CD14-positive monocyte (primary cell): Measurements from ENCODE around the gene HAUS5. TPM values are rescaled to one million over a fixed set of nuclear protein-coding genes. Genes with fewer than 3 reads are reported as not detected.

Experiments
- DNase-seq, 3 donors: peaks; one replicate each; pipeline ENCODE4 v3.0.0-alpha.2; 2011 to 2022
- H2AFZ ChIP-seq: 2 replicates; pipeline ENCODE4 v1.6.0; 2012; ENCODE audit warnings: mild to moderate bottlenecking, low read depth, low read length, inconsistent platforms; ENCODE audit not compliant: insufficient read depth, poor library complexity, severe bottlenecking
- H3K27ac ChIP-seq, 2 donors: 1 replicate in 1 of 2; 2 replicates in 1 of 2; pipeline ENCODE4 v1.5.1; 2012 to 2013; ENCODE audit warnings: low read length in 2 of 2, control low read depth in 1 of 2, inconsistent platforms in 1 of 2, low read depth in 1 of 2, mild to moderate bottlenecking in 1 of 2
- H3K27me3 ChIP-seq, 2 donors: one replicate each; pipeline versions ENCODE4 v1.6.0 to v1.6.1; 2011 to 2013; ENCODE audit warnings: low read length in 2 of 2; ENCODE audit not compliant: control insufficient read depth in 2 of 2, insufficient read depth in 2 of 2
- H3K36me3 ChIP-seq, 2 donors: replicated peaks in 1 of 2; 1 replicate in 1 of 2; 2 replicates in 1 of 2; pipeline versions ENCODE4 v1.5.1 to v1.6.1; 2012 to 2013; ENCODE audit warnings: low read length in 2 of 2, control low read depth in 1 of 2, inconsistent platforms in 1 of 2, mild to moderate bottlenecking in 1 of 2; ENCODE audit not compliant: insufficient read depth in 2 of 2, control insufficient read depth in 1 of 2
- H3K4me1 ChIP-seq, 2 donors: 1 replicate in 1 of 2; 2 replicates in 1 of 2; pipeline versions ENCODE4 v1.5.1 to v1.6.1; 2012 to 2013; ENCODE audit warnings: low read length in 2 of 2, control low read depth in 1 of 2, inconsistent platforms in 1 of 2, mild to moderate bottlenecking in 1 of 2, moderate library complexity in 1 of 2; ENCODE audit not compliant: insufficient read depth in 2 of 2, control insufficient read depth in 1 of 2
- H3K4me2 ChIP-seq: replicated peaks from 2 replicates; pipeline ENCODE3; 2012; ENCODE audit warnings: low read length, moderate library complexity, mild to moderate bottlenecking; ENCODE audit not compliant: poor library complexity, severe bottlenecking; ENCODE audit errors: extremely low read depth
- H3K4me3 ChIP-seq, 3 experiments: fragments of 200-600 bp in 1 of 3; sonication (generic) in 1 of 3; replicated peaks in 1 of 3; 1 replicate in 2 of 3; 2 replicates in 1 of 3; pipeline ENCODE4 v1.5.1; 2011 to 2013; ENCODE audit warnings: low read length in 3 of 3, mild to moderate bottlenecking in 3 of 3, control low read depth in 2 of 3, low read depth in 2 of 3, inconsistent platforms in 1 of 3, moderate library complexity in 1 of 3
- H3K79me2 ChIP-seq: 2 replicates; pipeline ENCODE4 v1.6.0; 2012; ENCODE audit warnings: mild to moderate bottlenecking, control low read depth, inconsistent platforms, low read length, moderate library complexity; ENCODE audit not compliant: insufficient read depth
- H3K9ac ChIP-seq: 2 replicates; pipeline ENCODE4 v1.6.0; 2017; ENCODE audit warnings: low read length, mild to moderate bottlenecking; ENCODE audit not compliant: insufficient read depth, poor library complexity, severe bottlenecking
- H3K9me3 ChIP-seq, 2 donors: replicated peaks in 1 of 2; 1 replicate in 1 of 2; 2 replicates in 1 of 2; pipeline versions ENCODE4 v1.5.1 to v1.6.1; 2012 to 2013; ENCODE audit warnings: low read length in 2 of 2, control low read depth in 1 of 2; ENCODE audit not compliant: control insufficient read depth in 1 of 2, insufficient read depth in 1 of 2
- H4K20me1 ChIP-seq: 2 replicates; pipeline ENCODE4 v1.6.0; 2012; ENCODE audit warnings: mild to moderate bottlenecking, low read length, control low read depth, moderate library complexity; ENCODE audit not compliant: insufficient read depth
- H3K27ac Mint-ChIP-seq, 7 donors: one replicate each; pipeline ENCODE4 v1.8.0; 2020; ENCODE audit warnings: mild to moderate bottlenecking in 7 of 7, mixed read lengths in 7 of 7, moderate library complexity in 6 of 7, inconsistent platforms in 2 of 7
- H3K27me3 Mint-ChIP-seq, 3 donors: one replicate each; pipeline ENCODE4 v1.8.0; 2021 to 2022; ENCODE audit warnings: low read depth in 3 of 3, mild to moderate bottlenecking in 3 of 3, mixed read lengths in 3 of 3, moderate library complexity in 3 of 3, inconsistent platforms in 1 of 3
- H3K36me3 Mint-ChIP-seq, 2 donors: one replicate each; pipeline ENCODE4 v1.8.0; 2020; ENCODE audit warnings: mixed read lengths in 2 of 2, inconsistent platforms in 1 of 2, mild to moderate bottlenecking in 1 of 2
- H3K4me1 Mint-ChIP-seq: one replicate; pipeline ENCODE4 v1.8.0; 2020; ENCODE audit warnings: mild to moderate bottlenecking, mixed read lengths
- H3K4me3 Mint-ChIP-seq, 2 donors: one replicate each; pipeline ENCODE4 v1.8.0; 2020; ENCODE audit warnings: mild to moderate bottlenecking in 2 of 2, mixed read lengths in 2 of 2, moderate library complexity in 1 of 2
- H3K9me3 Mint-ChIP-seq, 7 donors: one replicate each; pipeline ENCODE4 v1.8.0; 2020 to 2022; ENCODE audit warnings: mixed read lengths in 7 of 7, mild to moderate bottlenecking in 6 of 7, moderate library complexity in 6 of 7, inconsistent platforms in 2 of 7
- WGBS: methylation state at CpG from one replicate; pipeline ENCODE4 v1.1.5; 2013; ENCODE audit warnings: missing lambda C conversion rate; ENCODE audit not compliant: insufficient coverage; 5-methylcytosine and 5-hydroxymethylcytosine counted together
- intact Hi-C, 2 donors: fragments of 100-400 bp; cut with micrococcal nuclease; formaldehyde crosslinking; loops; one replicate each; pipeline versions ENCODE4 v1.15.0 to v1.15.1; 2023
- polyA plus RNA-seq, 3 donors: library from polyadenylated mRNA; depleted of rRNA in 1 of 3; unstranded in 2 of 3; stranded (reverse) in 1 of 3; fragments of 300-500 nt in 2 of 3; fragments of >200 nt in 1 of 3; fragmentation: Illumina TruSeq in 2 of 3; gene quantifications; 1 replicate in 2 of 3; 2 replicates in 1 of 3; pipeline ENCODE4 v1.2.3, GENCODE V29; 2012 to 2021
- TF ChIP-seq, protein P1 (sequence below): fragments of 200-600 bp; IDR thresholded peaks from one replicate; pipeline ENCODE4 v1.8.0; 2022; ENCODE audit warnings: antibody characterized with exemption, mild to moderate bottlenecking

HAUS5 gene
- polyA plus RNA-seq, 3 donors = 0.94 to 6.3 (median 0.99) TPM

DNA sequence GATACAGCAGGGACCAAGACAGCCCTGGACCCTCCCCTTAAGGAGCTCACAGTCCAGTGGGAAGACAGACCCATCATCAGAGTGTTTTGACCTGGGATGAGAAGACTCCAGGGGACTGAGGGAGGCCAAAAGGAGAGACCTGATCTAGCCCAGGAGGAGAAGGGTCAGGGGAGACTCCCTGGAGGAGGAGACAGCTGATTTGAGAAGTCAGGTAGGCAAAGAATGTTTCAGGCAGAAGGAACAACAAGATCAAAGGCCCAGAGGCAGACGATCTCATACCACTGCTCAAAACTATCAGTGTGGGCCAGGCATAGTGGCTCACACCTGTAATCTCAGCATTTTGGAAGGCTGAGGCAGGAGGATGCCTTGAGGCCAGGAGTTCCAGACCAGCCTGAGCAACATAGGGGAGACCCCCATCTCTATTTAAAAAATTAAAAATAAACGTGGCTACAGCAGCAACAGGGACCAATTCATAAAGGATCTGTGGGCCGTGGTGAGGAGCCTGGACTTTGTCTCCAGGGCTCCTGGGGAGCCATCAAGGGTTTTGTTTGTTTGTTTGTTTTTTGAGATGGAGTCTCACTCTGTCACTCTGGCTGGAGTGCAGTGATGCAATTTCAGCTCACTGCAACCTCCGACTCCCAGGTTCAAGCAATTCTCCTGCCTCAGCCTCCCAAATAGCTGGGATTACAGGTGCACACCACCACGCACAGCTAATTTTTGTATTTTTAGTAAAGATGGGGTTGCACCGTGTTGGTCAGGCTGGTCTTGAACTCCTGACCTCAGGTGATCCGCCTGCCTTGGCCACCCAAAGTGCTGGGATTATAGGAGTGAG lies 33.4 kb downstream of the HAUS5 start:
- WGBS = 96% methylated on average over 4 of the region's 7 CpGs
- Mint-ChIP-seq H3K9me3 (no peaks in the 10 kb centered on the region), H3K27me3 (peaks cover 6 to 14% (median 12%) of the 10 kb centered on the region in 3 donors), H3K36me3 (peaks cover under 1 to 5% of the 10 kb centered on the region in 2 donors), H3K4me3 (peak overlapping the region in 1 of 2 donors; percentile 7), H3K27ac (peak overlapping the region in 2 of 7 donors; percentile 31 to 92), H3K4me1 (peaks cover 46% of the 10 kb centered on the region)
- H3K4me3 ChIP-seq = peak overlapping the region in 1 of 3 experiments; percentile 98
- H3K4me2 ChIP-seq = peak overlapping the region; percentile 98
- peaks cover under 1 to 4% of the 10 kb centered on the region in 2 donors for H3K36me3 ChIP-seq
- H3K9ac ChIP-seq = no peak overlapping the region
- peaks cover 11% of the 10 kb centered on the region for H4K20me1 ChIP-seq
- H3K27me3 ChIP-seq = peaks cover 0 to 2% of the 10 kb centered on the region in 2 donors
- no peaks in the 10 kb centered on the region for H3K9me3 ChIP-seq
- DNase-seq = no peak
- H2AFZ ChIP-seq = peak overlapping the region; percentile 97
- intact Hi-C loops = loop anchor here (2.0 to 10.0 kb wide), 3 partner anchors 17 to 99 kb away; partner anchors contain the start of genes HAUS5 (in 1 of the 2), IGFLR1 (in 1 of the 2), LIN37 (in 1 of the 2) and PSENEN (in 1 of the 2)
- no peak overlapping the region for H3K27ac ChIP-seq
- H3K79me2 ChIP-seq = peaks cover 28% of the 10 kb centered on the region
- TF ChIP-seq, protein P1, sequence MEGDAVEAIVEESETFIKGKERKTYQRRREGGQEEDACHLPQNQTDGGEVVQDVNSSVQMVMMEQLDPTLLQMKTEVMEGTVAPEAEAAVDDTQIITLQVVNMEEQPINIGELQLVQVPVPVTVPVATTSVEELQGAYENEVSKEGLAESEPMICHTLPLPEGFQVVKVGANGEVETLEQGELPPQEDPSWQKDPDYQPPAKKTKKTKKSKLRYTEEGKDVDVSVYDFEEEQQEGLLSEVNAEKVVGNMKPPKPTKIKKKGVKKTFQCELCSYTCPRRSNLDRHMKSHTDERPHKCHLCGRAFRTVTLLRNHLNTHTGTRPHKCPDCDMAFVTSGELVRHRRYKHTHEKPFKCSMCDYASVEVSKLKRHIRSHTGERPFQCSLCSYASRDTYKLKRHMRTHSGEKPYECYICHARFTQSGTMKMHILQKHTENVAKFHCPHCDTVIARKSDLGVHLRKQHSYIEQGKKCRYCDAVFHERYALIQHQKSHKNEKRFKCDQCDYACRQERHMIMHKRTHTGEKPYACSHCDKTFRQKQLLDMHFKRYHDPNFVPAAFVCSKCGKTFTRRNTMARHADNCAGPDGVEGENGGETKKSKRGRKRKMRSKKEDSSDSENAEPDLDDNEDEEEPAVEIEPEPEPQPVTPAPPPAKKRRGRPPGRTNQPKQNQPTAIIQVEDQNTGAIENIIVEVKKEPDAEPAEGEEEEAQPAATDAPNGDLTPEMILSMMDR = no peak
- peaks cover 53 to 62% of the 10 kb centered on the region in 2 donors for H3K4me1 ChIP-seq
